Stimulated activated CD8-positive, alpha-beta memory T cell treated with anti-CD3 and anti-CD28 coated beads, Interleukin-15, amount 100 ng/mL, for 24 hours (primary cell): ENCODE data around the gene TMEM269.

Source experiments
- DNase-seq: peaks from one replicate; pipeline ENCODE4 v3.0.0-alpha.2; 2020; ENCODE audit warnings: low read depth

Gene TMEM269

GRCh38 chr1:42784946-42785693 lies at the start of gene TMEM269:
TSS of gene TMEM269 (plus strand) at chr1:42784991. CDS start at chr1:42789894, 4,903 bp downstream.
- DNase-seq = no peak

GRCh38 chr1:42735056-42735455 lies 49.7 kb upstream of the TMEM269 start:
- DNase-seq = no peak

- no peak for DNase-seq
Observed at GRCh38 chr1:42735477-42736105, 49.2 kb upstream of the TMEM269 start.

GRCh38 chr1:42736152-42736551 lies 48.6 kb upstream of the TMEM269 start:
- no peak for DNase-seq

GRCh38 chr1:42736571-42737200 lies 48.1 kb upstream of the TMEM269 start:
- no peak for DNase-seq

- no peak for DNase-seq
Observed at GRCh38 chr1:42737257-42737656, 47.5 kb upstream of the TMEM269 start.

GRCh38 chr1:42737986-42738677 lies 46.7 kb upstream of the TMEM269 start:
- DNase-seq = no peak

- no peak for DNase-seq
Observed at GRCh38 chr1:42738678-42739226, 46.0 kb upstream of the TMEM269 start.

GRCh38 chr1:42739753-42740700 lies 44.8 kb upstream of the TMEM269 start, which contains the start of gene CLDN19:
TSS of gene CLDN19 (minus strand) at chr1:42740236. CDS start at chr1:42740063, 173 bp downstream.
- DNase-seq = no peak

GRCh38 chr1:42740851-42741580 lies 43.8 kb upstream of the TMEM269 start:
- no peak for DNase-seq

GRCh38 chr1:42741706-42742105 lies 43.1 kb upstream of the TMEM269 start:
- DNase-seq = no peak

- no peak for DNase-seq
Observed at GRCh38 chr1:42742141-42742540, 42.6 kb upstream of the TMEM269 start.

- no peak for DNase-seq
Observed at GRCh38 chr1:42742617-42743316, 42.0 kb upstream of the TMEM269 start.

- no peak for DNase-seq
Observed at GRCh38 chr1:42743317-42744147, 41.3 kb upstream of the TMEM269 start.

GRCh38 chr1:42744148-42744413 lies 40.7 kb upstream of the TMEM269 start:
- DNase-seq = no peak

GRCh38 chr1:42745851-42746250 lies 38.9 kb upstream of the TMEM269 start:
- DNase-seq = no peak

- DNase-seq = no peak
Observed at GRCh38 chr1:42746436-42747105, 38.2 kb upstream of the TMEM269 start.

- no peak for DNase-seq
Observed at GRCh38 chr1:42747125-42747524, 37.7 kb upstream of the TMEM269 start.
